PFSK-1 (cell line): ENCODE data around the gene HPCAL1.

Experiments
- POLR2AphosphoS5 ChIP-seq: IDR thresholded peaks from 2 replicates; pipeline ENCODE4 v1.6.1; 2012; ENCODE audit warnings: low read depth, mild to moderate bottlenecking, control low read depth, low read length, moderate library complexity
- REST ChIP-seq, 2 experiments: IDR thresholded peaks; 2 replicates each; pipeline versions ENCODE4 v1.6.1 to v1.8.0; 2011 to 2012; ENCODE audit warnings: low read depth in 2 of 2, low read length in 2 of 2, control low read depth in 1 of 2, inconsistent platforms in 1 of 2, mild to moderate bottlenecking in 1 of 2, moderate library complexity in 1 of 2; ENCODE audit not compliant: insufficient read depth in 1 of 2
- TAF1 ChIP-seq: IDR thresholded peaks from 2 replicates; pipeline ENCODE4 v1.6.1; 2012; ENCODE audit warnings: low read length, control low read depth, borderline replicate concordance; ENCODE audit not compliant: insufficient read depth

GRCh38 chr2:10359731-10360329 is 57.1 kb downstream of the HPCAL1 start:
- TF ChIP-seq TAF1, result no peak
- TF ChIP-seq REST (IDR thresholded peaks at IDR 0.05; ENCODE audit: insufficient read depth in 1 of 2, low read depth in 2 of 2, low read length in 2 of 2), result no peak
- no peak for TF ChIP-seq POLR2AphosphoS5
